GM18507 (cell line): ENCODE results near the gene THBS1.

ENCODE experiments used
- DNase-seq: peaks from one replicate; pipeline ENCODE4 v3.0.0; 2011; ENCODE audit warnings: low read depth; ENCODE audit not compliant: insufficient read length; ENCODE audit errors: extremely low spot score
- FAIRE-seq: peaks from 2 replicates; lab custom pipeline; 2011; peaks lifted over from hg19 to GRCh38; lab: Jason Lieb, UNC

Gene THBS1

GRCh38 chr15:39625451-39625850 is 44.6 kb downstream of the THBS1 start:
- FAIRE-seq (no peak), DNase-seq (no peak)

GRCh38 chr15:39625856-39626255 is 45.0 kb downstream of the THBS1 start:
- DNase-seq (no peak), FAIRE-seq (no peak)

- FAIRE-seq (no peak), DNase-seq (no peak)
Observed at GRCh38 chr15:39627451-39628143, 46.7 kb downstream of the THBS1 start.

GRCh38 chr15:39628144-39628508 is 47.2 kb downstream of the THBS1 start:
- DNase-seq (no peak), FAIRE-seq (no peak)

- DNase-seq (no peak), FAIRE-seq (no peak)
Observed at GRCh38 chr15:39628546-39629257, 47.8 kb downstream of the THBS1 start.

GRCh38 chr15:39629371-39629770 is 48.5 kb downstream of the THBS1 start:
- no peak for DNase-seq

GRCh38 chr15:39629906-39630305 is 49.0 kb downstream of the THBS1 start:
- no peak for DNase-seq
- FAIRE-seq, result no peak

More at GRCh38 chr15:39629371-39629770, 48.5 kb downstream of the THBS1 start:
- FAIRE-seq, result no peak

- FAIRE-seq, result no peak
- no peak for DNase-seq
Observed at GRCh38 chr15:39631357-39631756, 50.5 kb downstream of the THBS1 start.

- FAIRE-seq, result no peak
- DNase-seq, result no peak
Observed at GRCh38 chr15:39638041-39638440, 57.2 kb downstream of the THBS1 start.

GRCh38 chr15:39639037-39639436 is 58.2 kb downstream of the THBS1 start:
- no peak for FAIRE-seq
- DNase-seq, result no peak

GRCh38 chr15:39640665-39641064 is 59.8 kb downstream of the THBS1 start:
- DNase-seq (no peak), FAIRE-seq (no peak)

- FAIRE-seq (no peak), DNase-seq (no peak)
Observed at GRCh38 chr15:39641191-39641889, 60.5 kb downstream of the THBS1 start.

- FAIRE-seq (no peak), DNase-seq (no peak)
Observed at GRCh38 chr15:39642011-39642640, 61.2 kb downstream of the THBS1 start.

GRCh38 chr15:39643727-39644126 is 62.8 kb downstream of the THBS1 start:
- DNase-seq, result no peak
- no peak for FAIRE-seq

- FAIRE-seq (no peak), DNase-seq (no peak)
Observed at GRCh38 chr15:39644136-39644535, 63.3 kb downstream of the THBS1 start.

- FAIRE-seq, result no peak
- DNase-seq, result no peak
Observed at GRCh38 chr15:39645138-39645975, 64.5 kb downstream of the THBS1 start.

- FAIRE-seq, result no peak
Observed at GRCh38 chr15:39645976-39646257, 65.0 kb downstream of the THBS1 start.

GRCh38 chr15:39646425-39646824 is 65.5 kb downstream of the THBS1 start:
- FAIRE-seq (no peak), DNase-seq (no peak)

More at GRCh38 chr15:39645976-39646257, 65.0 kb downstream of the THBS1 start:
- no peak for DNase-seq
